B cell (primary cell): ENCODE results near the gene GIPC1. TPM values are rescaled to one million over a fixed set of nuclear protein-coding genes. Genes with fewer than 3 reads are reported as not detected.

Experiments
- ATAC-seq: fragments of 200-7000 bp; cut with Tn5 transposase; one replicate; pipeline ENCODE4 v1.10.0; 2021; ENCODE audit warnings: low read depth, mild to moderate bottlenecking, moderate number of reproducible peaks, moderate library complexity
- CTCF ChIA-PET: fragments of 350-600 bp; sonication (Branson Sonifier 250); formaldehyde crosslinking; loops from one replicate; lab custom pipeline; 2021; ENCODE audit warnings: antibody characterized with exemption, inconsistent platforms; lab: Charles Lee
- POLR2A ChIA-PET: fragments of 350-600 bp; sonication (Branson Sonifier 250); formaldehyde crosslinking; loops from one replicate; lab custom pipeline; 2021; ENCODE audit warnings: antibody characterized with exemption; lab: Charles Lee
- DNase-seq: peaks from one replicate; pipeline ENCODE4 v3.0.0; 2013
- H2AFZ ChIP-seq: 2 replicates; pipeline ENCODE4 v1.6.1; 2012; ENCODE audit warnings: mild to moderate bottlenecking, low read depth, low read length; ENCODE audit not compliant: insufficient read depth, poor library complexity, severe bottlenecking
- H3K27ac ChIP-seq, 2 donors: 1 replicate in 1 of 2; 2 replicates in 1 of 2; pipeline ENCODE4 v1.5.1; 2012 to 2013; ENCODE audit warnings: low read length in 2 of 2, mild to moderate bottlenecking in 2 of 2, moderate library complexity in 1 of 2
- H3K27me3 ChIP-seq, 4 experiments: fragments of 200-600 bp in 1 of 4; sonication (generic) in 1 of 4; replicated peaks in 1 of 4; 1 replicate in 2 of 4; 2 replicates in 2 of 4; pipeline versions ENCODE4 v1.6.1 to v1.7.0; 2013 to 2016; ENCODE audit warnings: low read length in 3 of 4, mild to moderate bottlenecking in 2 of 4, mixed read lengths in 1 of 4, moderate library complexity in 1 of 4; ENCODE audit not compliant: insufficient read depth in 4 of 4, control insufficient read depth in 3 of 4; ENCODE audit errors: control extremely low read depth in 1 of 4
- H3K36me3 ChIP-seq, 2 experiments: replicated peaks in 1 of 2; 1 replicate in 1 of 2; 2 replicates in 1 of 2; pipeline versions ENCODE4 v1.6.1 to v1.7.1; 2013; ENCODE audit warnings: low read length in 1 of 2; ENCODE audit not compliant: insufficient read depth in 2 of 2, control insufficient read depth in 1 of 2; ENCODE audit errors: control extremely low read depth in 1 of 2, extremely low read depth in 1 of 2
- H3K4me1 ChIP-seq, 2 donors: fragments of 200-600 bp in 1 of 2; sonication (generic) in 1 of 2; 1 replicate in 1 of 2; 2 replicates in 1 of 2; pipeline versions ENCODE4 v1.5.1 to v1.6.1; 2013 to 2017; ENCODE audit warnings: low read length in 2 of 2; ENCODE audit not compliant: control insufficient read depth in 2 of 2, insufficient read depth in 2 of 2
- H3K4me2 ChIP-seq: replicated peaks from 2 replicates; pipeline ENCODE3; 2012; ENCODE audit warnings: mild to moderate bottlenecking, low read depth, low read length; ENCODE audit not compliant: poor library complexity, severe bottlenecking
- H3K4me3 ChIP-seq, 5 experiments: fragments of 200-600 bp in 1 of 5; sonication (generic) in 1 of 5; 1 replicate in 3 of 5; 2 replicates in 2 of 5; pipeline versions ENCODE4 v1.5.1 to v1.7.0; 2011 to 2016; ENCODE audit warnings: low read length in 4 of 5, mild to moderate bottlenecking in 4 of 5, low read depth in 2 of 5, control low read depth in 1 of 5, moderate library complexity in 1 of 5; ENCODE audit not compliant: insufficient read depth in 1 of 5; ENCODE audit errors: control extremely low read depth in 1 of 5, extremely low read depth in 1 of 5
- H3K79me2 ChIP-seq: fragments of 200-600 bp; sonication (generic); one replicate; pipeline ENCODE4 v1.6.0; 2016; ENCODE audit warnings: low read length; ENCODE audit not compliant: control insufficient read depth, insufficient read depth
- H3K9ac ChIP-seq: fragments of 200-600 bp; sonication (generic); 2 replicates; pipeline ENCODE4 v1.6.1; 2017; ENCODE audit warnings: mild to moderate bottlenecking, low read length, moderate library complexity
- H3K9me3 ChIP-seq, 3 donors: one replicate each; pipeline versions ENCODE4 v1.6.1 to v1.7.1; 2013; ENCODE audit warnings: low read length in 2 of 3; ENCODE audit not compliant: control insufficient read depth in 2 of 3, insufficient read depth in 1 of 3; ENCODE audit errors: control extremely low read depth in 1 of 3
- H4K20me1 ChIP-seq: 2 replicates; pipeline ENCODE4 v1.6.0; 2012; ENCODE audit warnings: mild to moderate bottlenecking, low read length; ENCODE audit not compliant: insufficient read depth, control insufficient read depth, poor library complexity, severe bottlenecking
- H3K27ac Mint-ChIP-seq: one replicate; pipeline ENCODE4 v1.8.0; 2021; ENCODE audit warnings: mixed read lengths
- H3K27me3 Mint-ChIP-seq: one replicate; pipeline ENCODE4 v1.8.0; 2021; ENCODE audit warnings: mixed read lengths
- H3K4me1 Mint-ChIP-seq: one replicate; pipeline ENCODE4 v1.8.0; 2021; ENCODE audit warnings: mixed read lengths
- H3K4me3 Mint-ChIP-seq: one replicate; pipeline ENCODE4 v1.8.0; 2021; ENCODE audit warnings: mixed read lengths
- H3K9me3 Mint-ChIP-seq: one replicate; pipeline ENCODE4 v1.8.0; 2022; ENCODE audit warnings: mixed read lengths; ENCODE audit not compliant: insufficient read depth
- CTCF ChIP-seq: fragments of 200-600 bp; IDR thresholded peaks from one replicate; pipeline ENCODE4 v1.8.0; 2022; ENCODE audit warnings: antibody characterized with exemption, mild to moderate bottlenecking
- EZH2 ChIP-seq: IDR thresholded peaks from 2 replicates; pipeline ENCODE4 v1.6.1; 2012; ENCODE audit warnings: borderline replicate concordance, low read depth, mild to moderate bottlenecking, moderate library complexity, low read length; ENCODE audit not compliant: insufficient read depth, poor library complexity, severe bottlenecking
- WGBS: methylation state at CpG from one replicate; pipeline ENCODE4 v1.1.5; 2013; ENCODE audit warnings: missing lambda C conversion rate; ENCODE audit not compliant: insufficient coverage; 5-methylcytosine and 5-hydroxymethylcytosine counted together
- intact Hi-C: fragments of 100-400 bp; cut with micrococcal nuclease; formaldehyde crosslinking; loops from one replicate; pipeline ENCODE4 v1.10.0; 2022
- polyA plus RNA-seq: library from polyadenylated mRNA; depleted of rRNA; stranded (reverse); fragments of >200 nt; gene quantifications from 2 replicates; pipeline ENCODE4 v1.2.3, GENCODE V29; 2012
- total RNA-seq, 2 donors: library from RNA; stranded (reverse); fragments of 120-200 nt in 1 of 2; gene quantifications; 1 replicate in 1 of 2; 2 replicates in 1 of 2; pipeline versions ENCODE4 v1.2.3 to v1.2.4, GENCODE V29; 2013 to 2022

GIPC1 gene
- total and polyA plus RNA-seq, 2 donors (not counting 1 experiment from before 2014, with no cell fraction given), result 11.3 to 12.0 TPM

GRCh38 chr19:14545716-14546082 is 49.8 kb upstream of the GIPC1 start:
- no peak overlapping the region for H2AFZ ChIP-seq
- peaks cover 0 to 13% of the 10 kb centered on the region in 2 experiments for H3K36me3 ChIP-seq
- ChIA-PET CTCF (interaction anchor here (3.7 kb wide), 1 partner anchor 10 kb away, joined by 16 read pairs; no protein-coding TSS in a partner anchor), POLR2A (interaction anchor here (0.6 kb wide), 1 partner anchor 21 kb away, joined by 3 read pairs; no protein-coding TSS in a partner anchor)
- ATAC-seq, result no peak
- DNase-seq, result no peak
- TF ChIP-seq EZH2 (no peak), CTCF (no peak)
- no peak overlapping the region for H3K4me3 ChIP-seq
- H3K4me1 Mint-ChIP-seq, result peaks cover 25% of the 10 kb centered on the region
- WGBS, result 93% methylated on average over 9 of the region's 9 CpGs
- no peak overlapping the region for H3K9ac ChIP-seq
- H3K9me3 Mint-ChIP-seq, result no peaks in the 10 kb centered on the region
- H3K4me3 Mint-ChIP-seq, result no peak overlapping the region
- intact Hi-C loops, result no loop called here
- H3K27ac ChIP-seq, result no peak overlapping the region
- no peak overlapping the region for H3K27ac Mint-ChIP-seq
- H3K27me3 ChIP-seq, result no peaks in the 10 kb centered on the region
- H3K4me1 ChIP-seq, result peaks cover 8 to 13% of the 10 kb centered on the region in 2 donors
- peaks cover 82% of the 10 kb centered on the region for H3K79me2 ChIP-seq
- H3K27me3 Mint-ChIP-seq, result no peaks in the 10 kb centered on the region
- no peaks in the 10 kb centered on the region for H3K9me3 ChIP-seq
- no peak overlapping the region for H3K4me2 ChIP-seq
- peaks cover 42% of the 10 kb centered on the region for H4K20me1 ChIP-seq

- Histone ChIP-seq H3K9ac (no peak overlapping the region), H3K27ac (no peak overlapping the region), H3K4me2 (no peak overlapping the region), H3K9me3 (no peaks in the 10 kb centered on the region), H3K36me3 (peaks cover 0 to 13% of the 10 kb centered on the region in 2 experiments), H3K4me1 (peaks cover 2 to 8% of the 10 kb centered on the region in 2 donors), H3K79me2 (peaks cover 81% of the 10 kb centered on the region), H2AFZ (no peak overlapping the region), H4K20me1 (peaks cover 37% of the 10 kb centered on the region), H3K27me3 (no peaks in the 10 kb centered on the region), H3K4me3 (no peak overlapping the region)
- Mint-ChIP-seq H3K27ac (no peak overlapping the region), H3K9me3 (no peaks in the 10 kb centered on the region), H3K4me1 (peaks cover 20% of the 10 kb centered on the region), H3K27me3 (no peaks in the 10 kb centered on the region), H3K4me3 (no peak overlapping the region)
- DNase-seq (no peak), ATAC-seq (no peak)
- TF ChIP-seq CTCF (no peak), EZH2 (no peak)
- ChIA-PET POLR2A (interaction anchor here (0.6 kb wide), 1 partner anchor 20 kb away, joined by 3 read pairs; no protein-coding TSS in a partner anchor), CTCF (interaction anchor here (0.7 to 3.7 kb wide), 2 partner anchors 11 to 145 kb away, joined by 3 to 16 read pairs; partner anchors contain the start of gene ZNF333)
- 95% methylated on average over 18 of the region's 21 CpGs for WGBS
- intact Hi-C loops, result no loop called here
These were observed 49.2 kb upstream of the GIPC1 start for GRCh38 chr19:14544977-14545715.
